K562 (cell line): ENCODE data around the gene ARPC4. TPM values are rescaled to one million over a fixed set of nuclear protein-coding genes. Genes with fewer than 3 reads are reported as not detected.

Source experiments
- ATAC-seq: fragments of 200-7000 bp; cut with Tn5 transposase; 3 replicates; pipeline ENCODE4 v1.9.1; 2020; ENCODE audit warnings: moderate library complexity
- BruUV-seq: library from RNA; stranded (reverse); fragments of 400-500 nt; replicated peaks from 2 replicates; lab custom pipeline; 2021; lab: Mats Ljungman, UMichigan
- CTCF ChIA-PET: fragments of 300-600 bp; formaldehyde crosslinking; extraction: SDS; loops from one replicate; lab custom pipeline; 2021; ENCODE audit warnings: low intra/inter-chr PET ratio; lab: Yijun Ruan, JAX
- POLR2A ChIA-PET: fragments of 300-600, 350-650 bp; sonication (Branson Sonifier 250); formaldehyde crosslinking; extraction: SDS; loops from one replicate; lab custom pipeline; 2021; ENCODE audit warnings: antibody characterized with exemption, inconsistent platforms; lab: Yijun Ruan, JAX
- DNase-seq, 4 experiments: peaks; one replicate each; pipeline versions ENCODE4 v3.0.0 to v3.0.0-alpha.2; 2011 to 2018; ENCODE audit warnings: low spot score in 3 of 4, mixed read lengths in 3 of 4; ENCODE audit errors: extremely low read depth in 1 of 4
- FAIRE-seq: peaks from 2 replicates; lab custom pipeline; 2011; peaks lifted over from hg19 to GRCh38; lab: Jason Lieb, UNC
- H2AFZ ChIP-seq: 2 replicates; pipeline ENCODE4 v1.6.0; 2011; ENCODE audit warnings: low read depth, low read length, control low read depth, inconsistent platforms
- H3K27ac ChIP-seq: fragments of 200-600 bp; 3 replicates; pipeline ENCODE4 v1.8.0; 2011; ENCODE audit warnings: low read depth, mild to moderate bottlenecking, control low read depth, inconsistent platforms, low read length, moderate library complexity, mixed read lengths; ENCODE audit errors: extremely low read depth
- H3K27me3 ChIP-seq, 2 experiments: fragments of 300-600 bp in 1 of 2; 2 replicates in 1 of 2; 3 replicates in 1 of 2; pipeline versions ENCODE4 v1.6.0 to v1.8.0; 2011; ENCODE audit warnings: inconsistent platforms in 2 of 2, low read length in 2 of 2, mild to moderate bottlenecking in 1 of 2, mixed read lengths in 1 of 2, moderate library complexity in 1 of 2; ENCODE audit not compliant: control insufficient read depth in 2 of 2, insufficient read depth in 2 of 2
- H3K36me3 ChIP-seq: fragments of 300-600 bp; 3 replicates; pipeline ENCODE4 v1.8.0; 2011; ENCODE audit warnings: mild to moderate bottlenecking, low read length, inconsistent platforms; ENCODE audit not compliant: control insufficient read depth, insufficient read depth
- H3K4me1 ChIP-seq, 2 experiments: fragments of 200-600 bp in 1 of 2; replicated peaks in 1 of 2; 2 replicates in 1 of 2; 3 replicates in 1 of 2; pipeline versions ENCODE4 v1.5.1 to v1.8.0; 2011; ENCODE audit warnings: inconsistent platforms in 2 of 2, low read length in 2 of 2, mild to moderate bottlenecking in 1 of 2, mixed read lengths in 1 of 2, moderate library complexity in 1 of 2; ENCODE audit not compliant: control insufficient read depth in 2 of 2, insufficient read depth in 2 of 2
- H3K4me2 ChIP-seq: 2 replicates; pipeline ENCODE4 v1.6.1; 2011; ENCODE audit warnings: low read length, control low read depth, inconsistent platforms, mixed read lengths; ENCODE audit not compliant: insufficient read depth
- H3K4me3 ChIP-seq: fragments of 200-600 bp; sonication (generic), shearing (Covaris generic); 2 replicates; pipeline ENCODE4 v1.5.1; 2016; ENCODE audit warnings: control low read depth, inconsistent platforms
- H3K79me2 ChIP-seq: fragments of 200-600 bp; 3 replicates; pipeline ENCODE4 v1.8.0; 2011; ENCODE audit warnings: low read length, inconsistent platforms; ENCODE audit not compliant: control insufficient read depth, insufficient read depth
- H3K9ac ChIP-seq, 2 experiments: 2 replicates each; pipeline versions ENCODE4 v1.6.0 to v1.6.1; 2011; ENCODE audit warnings: low read depth in 2 of 2, low read length in 2 of 2, control low read depth in 1 of 2, inconsistent platforms in 1 of 2, mild to moderate bottlenecking in 1 of 2, mixed read lengths in 1 of 2; ENCODE audit not compliant: insufficient read depth in 1 of 2
- H3K9me1 ChIP-seq: one replicate; pipeline ENCODE4 v1.6.0; 2011; ENCODE audit warnings: inconsistent platforms, mild to moderate bottlenecking, low read length, moderate library complexity; ENCODE audit not compliant: control insufficient read depth, insufficient read depth
- H3K9me3 ChIP-seq: replicated peaks from 2 replicates; pipeline ENCODE4 v1.5.1; 2011; ENCODE audit warnings: low read depth, low read length, inconsistent platforms; ENCODE audit not compliant: control insufficient read depth, insufficient read depth
- H4K20me1 ChIP-seq: replicated peaks from 2 replicates; pipeline ENCODE4 v1.6.1; 2011; ENCODE audit warnings: low read length, inconsistent platforms, mixed read lengths; ENCODE audit not compliant: control insufficient read depth, insufficient read depth
- ATF1 ChIP-seq, 2 experiments: fragments of 450-650 bp in 1 of 2; IDR thresholded peaks; 2 replicates each; pipeline ENCODE4 v1.6.1; 2016; ENCODE audit warnings: missing compliant biosample characterization in 1 of 2, missing genetic modification characterization in 1 of 2
- ID3 ChIP-seq, 2 experiments: fragments of 250-450 bp in 1 of 2; fragments of 450-650 bp in 1 of 2; sonication (Bioruptor Pico) in 1 of 2; IDR thresholded peaks; 2 replicates each; pipeline versions ENCODE4 v1.6.1 to v1.8.0; 2016 to 2021; ENCODE audit warnings: mild to moderate bottlenecking in 2 of 2, moderate library complexity in 2 of 2, missing compliant biosample characterization in 1 of 2, missing genetic modification characterization in 1 of 2
- KAT8 ChIP-seq: fragments of 450-650 bp; IDR thresholded peaks from 2 replicates; pipeline ENCODE4 v1.6.1; 2016; ENCODE audit warnings: low read depth, mild to moderate bottlenecking
- POLR2A ChIP-seq: fragments of 450-650 bp; conservative IDR thresholded peaks from 2 replicates; pipeline ENCODE4 v1.6.1; 2016
- RBM25 ChIP-seq: fragments of 200-400 bp; formaldehyde crosslinking; IDR thresholded peaks from 2 replicates; pipeline ENCODE4 v1.6.1; 2018; ENCODE audit warnings: low read length, low read depth, moderate library complexity; ENCODE audit not compliant: severe bottlenecking
- TEAD4 ChIP-seq, 2 experiments: sonication (generic) in 1 of 2; formaldehyde crosslinking in 1 of 2; IDR thresholded peaks; 2 replicates each; pipeline versions ENCODE4 v1.6.1 to v1.8.0; 2012 to 2022; ENCODE audit warnings: borderline replicate concordance in 1 of 2, inconsistent platforms in 1 of 2, low read length in 1 of 2, mild to moderate bottlenecking in 1 of 2, missing genetic modification reagents in 1 of 2
- WGBS: fragments of 100-300 bp; shearing (Covaris generic); methylation state at CpG from one replicate; pipeline ENCODE4 v1.1.6; 2016; ENCODE audit warnings: low coverage, mixed read lengths; ENCODE audit not compliant: insufficient coverage; ENCODE audit errors: missing lambda C conversion rate; 5-methylcytosine and 5-hydroxymethylcytosine counted together
- in situ Hi-C: fragments of 300-500 bp; cut with MboI; formaldehyde crosslinking; loops from 4 replicates; pipeline ENCODE4 v1.15.0; 2018; ENCODE audit warnings: inconsistent platforms, mixed read lengths
- intact Hi-C: fragments of 100-400 bp; cut with micrococcal nuclease; formaldehyde crosslinking; loops from 2 replicates; pipeline ENCODE4 v1.14.2; 2022
- polyA plus RNA-seq, 8 experiments: library from polyadenylated mRNA; depleted of rRNA in 4 of 8; stranded (reverse) in 5 of 8; unstranded in 3 of 8; fragments of >200 nt; fragmentation: Nextera tagmentation in 2 of 8; fragmentation: Illumina TruSeq in 1 of 8; extraction: Ambion mirVana in 2 of 8; extraction: Trizol in 1 of 8; gene quantifications; 2 replicates each; pipeline versions ENCODE4 v1.2.1 to v1.2.3, GENCODE V29; 2011 to 2014; ENCODE audit warnings: inconsistent platforms in 1 of 8, missing spikeins in 1 of 8
- total RNA-seq, 7 experiments: library from RNA; depleted of rRNA in 6 of 7; stranded (reverse); fragments of >200 nt in 6 of 7; fragmentation: Illumina TruSeq in 2 of 7; extraction: Trizol in 2 of 7; gene quantifications; 2 replicates each; pipeline versions ENCODE4 v1.2.1 to v1.2.3, GENCODE V29; 2011 to 2021; ENCODE audit warnings: low replicate concordance in 1 of 7
- TF ChIP-seq, protein P1 (sequence below): sonication (generic); formaldehyde crosslinking; IDR thresholded peaks from 2 replicates; pipeline ENCODE4 v1.8.0; 2022; ENCODE audit warnings: mild to moderate bottlenecking, missing genetic modification reagents
- TF ChIP-seq, protein P2 (sequence below), 2 experiments: fragments of 450-650 bp; conservative IDR thresholded peaks; 2 replicates each; pipeline ENCODE4 v1.6.1; 2017; ENCODE audit warnings: mild to moderate bottlenecking in 2 of 2, moderate library complexity in 2 of 2

The ARPC4 gene
- total and polyA plus RNA-seq, 9 of the 15 experiments (the other 6 are each of a cell fraction or from before 2014, with no cell fraction given) = 20.1 to 153 (median 119) TPM

DNA sequence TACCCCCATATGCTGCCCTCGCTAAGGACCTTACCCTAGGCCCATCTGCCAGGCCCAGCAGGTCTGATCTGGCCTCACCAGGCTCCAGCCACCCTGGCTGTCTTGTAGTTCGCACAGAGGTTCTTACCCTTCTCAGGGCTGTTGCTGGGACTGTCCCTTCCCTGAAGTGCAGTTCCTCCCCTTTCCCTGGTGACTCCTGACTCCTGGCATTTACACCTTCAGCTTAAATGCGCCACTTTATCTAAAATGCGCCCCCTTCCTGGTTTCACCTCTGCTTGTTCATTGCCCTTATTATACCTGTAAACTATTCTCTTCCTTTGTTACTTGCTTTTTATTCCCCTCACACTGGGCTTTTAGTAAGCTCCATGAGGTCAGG is 16.3 kb downstream of the ARPC4 start:
- CTCF ChIA-PET = no interaction called here
- H3K27me3 ChIP-seq = no peaks in the 10 kb centered on the region
- ATAC-seq (peak; percentile 3), DNase-seq (no peak), FAIRE-seq (no peak)
- H4K20me1 ChIP-seq = 0 out of 2 replicates have a peak, but pooled peaks cover 3% of the 10 kb centered on the region
- POLR2A ChIA-PET = interaction anchor here (1.2 to 6.7 kb wide), 3 partner anchors 13 to 16 kb away, joined by 7 to 49 read pairs (median 10); partner anchors contain the start of genes ARPC4 and TADA3
- intact Hi-C loops (no loop called here), in situ Hi-C loops (no loop called here)
- H3K9me1 ChIP-seq = no peaks in the 10 kb centered on the region
- H3K79me2 ChIP-seq = no peaks in the 10 kb centered on the region
- H3K36me3 ChIP-seq = peaks cover 84% of the 10 kb centered on the region
- H3K9me3 ChIP-seq = no peaks in the 10 kb centered on the region
- WGBS = 97% methylated on average over 4 of the region's 4 CpGs
- TF ChIP-seq ATF1 (CRISPR knock-in tag; IDR thresholded peaks at IDR 0.05) (no peak), ATF1 (tag; IDR thresholded peaks at IDR 0.05) (no peak), RBM25 (no peak), KAT8 (no peak), POLR2A (0 out of 2 replicates have a peak, but pooled peaks have one; percentile 25), ID3 (CRISPR knock-in tag; IDR thresholded peaks at IDR 0.05) (no peak), ID3 (tag; IDR thresholded peaks at IDR 0.05) (no peak), TEAD4 (IDR thresholded peaks at IDR 0.05; ENCODE audit: low read length) (no peak), TEAD4 (CRISPR knock-in tag; IDR thresholded peaks at IDR 0.05; ENCODE audit: borderline replicate concordance) (no peak)
- TF ChIP-seq, protein P1, sequence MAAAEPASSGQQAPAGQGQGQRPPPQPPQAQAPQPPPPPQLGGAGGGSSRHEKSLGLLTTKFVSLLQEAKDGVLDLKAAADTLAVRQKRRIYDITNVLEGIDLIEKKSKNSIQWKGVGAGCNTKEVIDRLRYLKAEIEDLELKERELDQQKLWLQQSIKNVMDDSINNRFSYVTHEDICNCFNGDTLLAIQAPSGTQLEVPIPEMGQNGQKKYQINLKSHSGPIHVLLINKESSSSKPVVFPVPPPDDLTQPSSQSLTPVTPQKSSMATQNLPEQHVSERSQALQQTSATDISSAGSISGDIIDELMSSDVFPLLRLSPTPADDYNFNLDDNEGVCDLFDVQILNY (CRISPR knock-in tag) = no peak
- TF ChIP-seq, protein P2, sequence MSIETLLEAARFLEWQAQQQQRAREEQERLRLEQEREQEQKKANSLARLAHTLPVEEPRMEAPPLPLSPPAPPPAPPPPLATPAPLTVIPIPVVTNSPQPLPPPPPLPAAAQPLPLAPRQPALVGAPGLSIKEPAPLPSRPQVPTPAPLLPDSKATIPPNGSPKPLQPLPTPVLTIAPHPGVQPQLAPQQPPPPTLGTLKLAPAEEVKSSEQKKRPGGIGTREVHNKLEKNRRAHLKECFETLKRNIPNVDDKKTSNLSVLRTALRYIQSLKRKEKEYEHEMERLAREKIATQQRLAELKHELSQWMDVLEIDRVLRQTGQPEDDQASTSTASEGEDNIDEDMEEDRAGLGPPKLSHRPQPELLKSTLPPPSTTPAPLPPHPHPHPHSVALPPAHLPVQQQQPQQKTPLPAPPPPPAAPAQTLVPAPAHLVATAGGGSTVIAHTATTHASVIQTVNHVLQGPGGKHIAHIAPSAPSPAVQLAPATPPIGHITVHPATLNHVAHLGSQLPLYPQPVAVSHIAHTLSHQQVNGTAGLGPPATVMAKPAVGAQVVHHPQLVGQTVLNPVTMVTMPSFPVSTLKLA (conservative IDR thresholded peaks at IDR 0.05) = no peak
- no TSS peak for BruUV-seq
- H2AFZ ChIP-seq = no peak overlapping the region
- H3K4me3 ChIP-seq = no peak overlapping the region
- H3K9ac ChIP-seq = no peak overlapping the region
- no peak overlapping the region for H3K4me2 ChIP-seq
- peaks cover 0 to 8% of the 10 kb centered on the region in 2 experiments; a peak in 2 of 5 replicates for H3K4me1 ChIP-seq
- no peak overlapping the region for H3K27ac ChIP-seq
